Uterus (tissue), 4 donors: ENCODE results near the gene TOX2. TPM values are rescaled to one million over a fixed set of nuclear protein-coding genes. Genes with fewer than 3 reads are reported as not detected.
"Not testable (repeated sequence)": the region's sequence is repeated elsewhere in the genome, so short reads cannot be mapped to it uniquely, and the experiment has no call there.

Source experiments
- DNase-seq, 2 donors: peaks; one replicate each; pipeline ENCODE4 v3.0.0-alpha.2; 2019 to 2020
- H3K27ac ChIP-seq, 2 donors: fragments of 200-600 bp; sonication (generic); 1 replicate in 1 of 2; 2 replicates in 1 of 2; pipeline ENCODE4 v1.5.1; 2016 to 2018
- H3K27me3 ChIP-seq, 2 donors: fragments of 200-600 bp; sonication (generic); one replicate each; pipeline ENCODE4 v1.5.1; 2018 to 2019; ENCODE audit warnings: control low read depth in 1 of 2
- H3K36me3 ChIP-seq, 2 donors: fragments of 200-600 bp; sonication (generic); one replicate each; pipeline ENCODE4 v1.5.1; 2019; ENCODE audit warnings: control low read depth in 1 of 2
- H3K4me1 ChIP-seq, 2 donors: fragments of 200-600 bp; sonication (generic); one replicate each; pipeline ENCODE4 v1.5.1; 2018 to 2019; ENCODE audit warnings: control low read depth in 1 of 2
- H3K4me3 ChIP-seq, 2 donors: fragments of 200-600 bp; sonication (generic); 1 replicate in 1 of 2; 2 replicates in 1 of 2; pipeline ENCODE4 v1.5.1; 2018 to 2019; ENCODE audit warnings: mild to moderate bottlenecking in 1 of 2
- H3K9me3 ChIP-seq, 2 donors: fragments of 200-600 bp; sonication (generic); one replicate each; pipeline ENCODE4 v1.5.1; 2019; ENCODE audit warnings: control low read depth in 1 of 2
- POLR2A ChIP-seq, 2 donors: fragments of 450-650 bp; IDR thresholded peaks; one replicate each; pipeline ENCODE4 v1.6.1; 2016; ENCODE audit warnings: antibody characterized with exemption in 2 of 2, mild to moderate bottlenecking in 1 of 2, moderate library complexity in 1 of 2
- intact Hi-C: fragments of 100-400 bp; cut with DNase I; formaldehyde crosslinking; loops from one replicate; pipeline ENCODE4 v1.15.1; 2023; ENCODE audit warnings: low total_unique reads
- total RNA-seq, 4 donors: library from RNA; depleted of rRNA in 3 of 4; stranded (reverse); fragments of >200 nt in 3 of 4; gene quantifications; one replicate each; pipeline versions ENCODE4 v1.1.0 to v1.2.4, GENCODE V29; 2014 to 2023
- TF ChIP-seq, protein P1 (sequence below), 4 experiments: fragments of 200-600 bp in 2 of 4; fragments of 450-650 bp in 2 of 4; sonication (generic) in 2 of 4; IDR thresholded peaks; one replicate each; pipeline ENCODE4 v1.5.1; 2016 to 2019; ENCODE audit warnings: antibody characterized with exemption in 4 of 4, mild to moderate bottlenecking in 2 of 4, moderate library complexity in 1 of 4
- donor health status: DM: yes; HTN: yes; CAD: no.

Gene TOX2
- total RNA-seq, 4 donors from 2014 or later = 0.26 to 4.8 (median 0.28) TPM; not detected in 1

DNA sequence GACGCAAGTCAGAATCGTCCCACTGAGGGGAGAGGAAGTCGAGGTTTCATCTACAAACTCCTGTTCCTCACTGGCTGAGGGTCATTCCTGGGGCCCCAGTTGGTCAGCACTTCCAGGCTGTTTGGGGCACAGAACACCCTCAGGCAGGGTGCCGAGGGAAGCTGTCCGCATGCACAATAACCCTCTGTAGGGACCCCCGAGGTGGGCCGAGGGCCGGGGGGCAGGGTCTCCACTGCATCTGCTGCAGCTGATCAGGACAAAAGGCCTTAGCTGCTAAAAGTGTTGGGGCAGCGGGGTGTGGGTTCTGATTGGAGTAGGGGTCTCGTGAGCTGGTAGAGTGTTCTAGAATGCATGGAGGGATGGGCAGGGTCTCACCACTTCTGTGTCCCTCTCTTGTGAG, 125.1 kb downstream of the TOX2 start:
- intact Hi-C loops = no loop called here

DNA sequence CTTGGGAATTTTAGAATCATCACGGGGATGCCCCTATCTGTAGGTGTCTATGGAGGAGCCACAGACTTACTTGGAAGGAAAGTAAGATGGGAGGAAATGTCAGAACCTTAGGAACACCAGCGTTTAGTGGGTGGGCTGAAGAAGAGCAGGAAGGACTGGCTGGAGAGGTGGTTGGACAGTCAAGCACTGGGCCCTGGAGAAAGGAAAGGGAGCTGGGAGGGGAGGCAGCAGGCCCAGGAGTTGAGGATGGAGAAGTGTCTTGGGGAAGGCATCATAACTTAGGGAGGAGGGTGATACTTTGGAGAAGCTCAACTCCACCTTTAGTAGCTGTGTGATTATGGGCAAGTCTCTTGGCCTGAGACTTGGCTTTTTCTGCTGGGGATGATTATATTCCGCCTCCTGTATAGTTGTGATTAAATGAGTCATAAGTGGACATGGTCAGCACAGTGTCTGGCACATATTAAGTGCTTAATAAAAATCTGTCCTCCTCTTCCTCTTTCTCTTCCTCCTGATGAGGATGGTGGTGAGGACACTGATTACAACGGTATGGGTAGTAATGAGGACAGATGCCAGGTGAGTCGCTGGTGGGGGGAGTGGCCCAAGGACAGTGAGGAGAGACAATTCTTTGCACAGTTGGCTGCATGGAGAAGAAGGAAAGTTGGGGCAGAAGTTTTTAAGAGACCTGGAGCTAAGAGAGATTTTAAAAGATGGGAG, 125.7 kb downstream of the TOX2 start:
- H3K27me3 ChIP-seq = no peaks in the 10 kb centered on the region
- TF ChIP-seq, protein P1, sequence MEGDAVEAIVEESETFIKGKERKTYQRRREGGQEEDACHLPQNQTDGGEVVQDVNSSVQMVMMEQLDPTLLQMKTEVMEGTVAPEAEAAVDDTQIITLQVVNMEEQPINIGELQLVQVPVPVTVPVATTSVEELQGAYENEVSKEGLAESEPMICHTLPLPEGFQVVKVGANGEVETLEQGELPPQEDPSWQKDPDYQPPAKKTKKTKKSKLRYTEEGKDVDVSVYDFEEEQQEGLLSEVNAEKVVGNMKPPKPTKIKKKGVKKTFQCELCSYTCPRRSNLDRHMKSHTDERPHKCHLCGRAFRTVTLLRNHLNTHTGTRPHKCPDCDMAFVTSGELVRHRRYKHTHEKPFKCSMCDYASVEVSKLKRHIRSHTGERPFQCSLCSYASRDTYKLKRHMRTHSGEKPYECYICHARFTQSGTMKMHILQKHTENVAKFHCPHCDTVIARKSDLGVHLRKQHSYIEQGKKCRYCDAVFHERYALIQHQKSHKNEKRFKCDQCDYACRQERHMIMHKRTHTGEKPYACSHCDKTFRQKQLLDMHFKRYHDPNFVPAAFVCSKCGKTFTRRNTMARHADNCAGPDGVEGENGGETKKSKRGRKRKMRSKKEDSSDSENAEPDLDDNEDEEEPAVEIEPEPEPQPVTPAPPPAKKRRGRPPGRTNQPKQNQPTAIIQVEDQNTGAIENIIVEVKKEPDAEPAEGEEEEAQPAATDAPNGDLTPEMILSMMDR (IDR thresholded peaks at IDR 0.05) = no peak
- TF ChIP-seq POLR2A (IDR thresholded peaks at IDR 0.05) = no peak
- H3K36me3 ChIP-seq = no peaks in the 10 kb centered on the region
- intact Hi-C loops = no loop called here
- H3K27ac ChIP-seq = no peak overlapping the region
- no peaks in the 10 kb centered on the region for H3K4me1 ChIP-seq
- DNase-seq = no peak
- no peak overlapping the region for H3K4me3 ChIP-seq
- H3K9me3 ChIP-seq = no peaks in the 10 kb centered on the region

More for the DNA sequence above, 125.1 kb downstream of the TOX2 start:
- TF ChIP-seq POLR2A (IDR thresholded peaks at IDR 0.05) = no peak
- TF ChIP-seq, protein P1 (IDR thresholded peaks at IDR 0.05) = no peak
- Histone ChIP-seq H3K36me3 (no peaks in the 10 kb centered on the region), H3K4me1 (no peaks in the 10 kb centered on the region), H3K27ac (no peak overlapping the region), H3K27me3 (no peaks in the 10 kb centered on the region), H3K4me3 (no peak overlapping the region), H3K9me3 (no peaks in the 10 kb centered on the region)
- no peak for DNase-seq

DNA sequence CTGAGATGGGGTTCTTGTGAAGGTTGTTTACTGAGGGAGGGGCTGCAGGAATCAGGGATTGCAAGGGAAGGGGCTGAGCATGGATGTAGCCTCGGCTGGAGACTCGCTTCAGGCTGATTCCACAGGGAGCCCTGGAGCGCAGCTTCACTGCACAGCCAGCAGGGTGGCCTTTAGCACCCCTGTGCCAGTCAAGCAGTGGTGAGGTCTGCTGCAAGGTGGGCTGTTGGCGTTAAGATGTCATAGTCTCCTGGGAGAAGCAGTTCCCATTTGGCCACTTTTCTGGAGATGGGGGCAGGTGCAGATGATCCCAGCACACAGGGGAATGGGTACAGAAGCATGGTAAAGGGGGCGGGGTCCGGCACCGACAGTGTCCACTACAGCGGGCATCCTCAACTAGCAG, 126.3 kb downstream of the TOX2 start:
- Histone ChIP-seq H3K27ac (no peak overlapping the region), H3K27me3 (no peaks in the 10 kb centered on the region), H3K4me3 (no peak overlapping the region), H3K36me3 (no peaks in the 10 kb centered on the region), H3K4me1 (no peaks in the 10 kb centered on the region), H3K9me3 (no peaks in the 10 kb centered on the region)
- intact Hi-C loops = no loop called here
- DNase-seq = no peak
- TF ChIP-seq POLR2A (IDR thresholded peaks at IDR 0.05) = no peak
- TF ChIP-seq, protein P1 (IDR thresholded peaks at IDR 0.05) = no peak

DNA sequence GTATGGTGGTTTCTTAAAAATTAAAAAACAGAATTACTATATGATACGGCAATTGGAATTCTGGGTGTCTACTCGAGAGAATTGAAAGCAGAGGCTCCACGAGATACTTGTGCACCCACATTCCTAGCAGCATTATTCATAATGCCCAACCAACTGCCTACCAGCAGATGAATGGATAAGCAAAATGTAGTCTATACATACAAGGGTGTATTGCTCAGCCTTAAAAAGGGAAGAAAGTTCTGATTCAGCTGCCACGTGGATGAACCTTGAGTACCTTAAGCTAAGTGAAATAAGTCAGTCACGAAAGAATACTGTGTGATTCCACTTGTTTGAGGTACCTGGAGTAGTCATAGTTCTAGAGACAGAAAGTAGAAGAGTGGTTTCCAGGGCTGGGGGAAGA, 130.1 kb downstream of the TOX2 start:
- H3K9me3 ChIP-seq, H3K27ac ChIP-seq, DNase-seq, intact Hi-C loops, H3K36me3 ChIP-seq, H3K27me3 ChIP-seq, H3K4me3 ChIP-seq, H3K4me1 ChIP-seq: not testable (repeated sequence)

DNA sequence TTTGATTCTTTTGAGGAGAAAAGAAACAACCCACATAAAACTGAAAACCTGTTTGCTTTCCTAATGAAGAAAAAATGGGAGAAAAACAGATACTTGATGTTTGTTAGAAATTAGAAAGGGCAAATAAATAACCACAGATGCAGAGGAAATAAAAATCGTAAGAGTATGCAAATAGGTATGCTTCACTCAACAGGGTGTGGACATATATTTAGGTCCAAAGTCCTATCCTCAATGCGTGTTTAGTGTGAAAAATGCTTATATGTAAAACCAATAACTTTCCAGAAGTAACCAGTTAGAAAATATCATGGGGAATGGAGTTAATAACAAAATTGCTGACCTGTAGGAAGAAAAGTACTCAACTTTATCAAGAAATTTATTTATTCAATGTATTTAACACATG, 135.7 kb downstream of the TOX2 start:
- Histone ChIP-seq H3K27ac (no peak overlapping the region), H3K4me1 (no peaks in the 10 kb centered on the region), H3K36me3 (no peaks in the 10 kb centered on the region), H3K4me3 (no peak overlapping the region), H3K27me3 (no peaks in the 10 kb centered on the region), H3K9me3 (no peaks in the 10 kb centered on the region)
- no peak for DNase-seq
- intact Hi-C loops = no loop called here
- no peak for TF ChIP-seq POLR2A (IDR thresholded peaks at IDR 0.05)
- TF ChIP-seq, protein P1 (IDR thresholded peaks at IDR 0.05) = no peak
